ENCODE data around the gene SMIM8. TPM values are rescaled to one million over a fixed set of nuclear protein-coding genes. Genes with fewer than 3 reads are reported as not detected.

The SMIM8 gene
- polyA plus RNA-seq, 4 donors = 18.1 to 28.4 (median 20.8) TPM

DNA sequence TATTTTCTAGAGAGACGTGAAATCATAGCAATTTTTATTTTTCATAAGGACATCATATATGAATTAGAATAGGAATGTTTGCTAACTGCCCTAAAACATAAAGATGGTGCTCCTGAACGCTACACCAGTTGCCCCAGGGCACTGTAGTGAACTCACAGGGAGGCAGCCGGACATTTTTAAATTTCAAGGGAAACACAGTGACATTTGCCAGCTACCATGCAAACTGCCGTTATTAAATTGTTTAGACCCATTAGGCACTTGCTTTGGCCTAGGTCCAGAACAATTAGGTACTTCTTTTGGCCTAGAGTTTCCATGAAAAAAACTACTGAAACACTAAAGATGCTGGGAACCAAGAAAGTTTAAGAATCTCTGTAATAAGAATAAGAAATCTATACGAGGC, 60.5 kb downstream of the SMIM8 start:
- DNase-seq (ENCODE audit: low read depth in 4 of 4, low spot score in 2 of 4) = no peak

DNA sequence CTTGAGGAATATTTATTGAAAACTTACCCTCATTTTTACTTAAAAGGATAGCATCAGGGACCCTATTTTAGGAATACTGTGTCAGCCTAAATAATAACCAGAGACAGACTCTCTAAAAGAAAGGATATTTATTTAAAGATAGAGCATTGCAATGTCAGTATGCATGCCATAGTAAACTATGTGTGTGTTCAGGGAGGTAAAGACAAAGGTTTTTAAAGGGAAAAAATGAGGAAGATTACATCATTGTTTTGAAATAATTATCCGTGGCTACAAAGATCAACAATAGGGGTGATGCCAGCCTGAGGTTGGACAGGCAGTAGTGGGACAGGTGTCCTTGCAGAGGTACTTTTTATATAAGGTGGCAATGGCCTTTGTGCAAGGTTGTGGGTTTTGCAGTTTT, 61.6 kb downstream of the SMIM8 start:
- no peak for DNase-seq (ENCODE audit: low read depth in 4 of 4, low spot score in 2 of 4)

DNA sequence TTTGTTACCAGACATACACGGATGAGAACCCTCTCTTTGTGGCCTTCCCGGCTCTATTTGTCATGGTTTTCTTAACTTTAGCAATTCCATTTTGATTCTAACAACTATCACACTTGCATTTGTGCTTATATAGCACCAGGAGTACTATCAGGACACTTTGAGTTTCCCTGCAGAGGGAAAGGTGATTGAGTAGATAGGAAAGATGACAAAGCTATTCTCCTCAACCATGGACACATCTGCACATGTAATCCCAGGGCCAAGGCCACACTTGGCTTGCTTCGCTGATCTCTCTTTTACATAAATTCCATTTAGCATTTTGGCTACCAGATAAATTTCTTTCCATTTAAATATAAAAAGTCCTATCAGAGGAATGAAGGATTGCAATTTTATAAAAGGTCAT, 62.1 kb downstream of the SMIM8 start:
- no peak for DNase-seq (ENCODE audit: low read depth in 4 of 4, low spot score in 2 of 4)

DNA sequence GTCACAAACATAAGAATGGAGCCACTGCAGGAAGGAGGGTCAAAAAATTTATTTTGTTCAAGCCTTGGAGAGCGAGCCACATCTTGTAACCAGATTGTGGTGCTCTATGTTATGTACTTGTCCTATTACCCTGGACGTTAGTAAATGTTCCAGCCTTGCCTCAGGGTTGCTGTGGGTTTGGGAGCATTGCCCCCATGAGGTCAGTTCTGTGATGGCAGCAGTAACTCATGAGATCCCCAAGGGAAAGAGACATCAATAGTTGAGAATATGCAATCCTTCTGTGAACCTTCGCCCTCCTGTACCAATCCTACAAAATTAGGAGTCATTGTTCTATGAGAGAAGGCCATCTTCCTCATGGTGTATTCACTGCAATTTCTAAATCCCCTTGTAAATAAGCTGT, 68.9 kb downstream of the SMIM8 start:
- DNase-seq (ENCODE audit: low read depth in 4 of 4, low spot score in 2 of 4) = no peak

Other genes with a start within 250 kb of the SMIM8 start
- 1 to 10 TPM in 1 of 4 donors, under 1 TPM in 2, not detected in 1; 0.35 to 2.4 (median 0.42) TPM for gene CGA, start 227.5 kb upstream of the SMIM8 start, polyA plus RNA-seq (ENCODE audit: insufficient read length in 4 of 4)
- gene ZNF292, start 167.0 kb upstream of the SMIM8 start, polyA plus RNA-seq (ENCODE audit: insufficient read length in 4 of 4) = 10 to 100 TPM; 31.6 to 46.1 (median 39.4) TPM
- gene GJB7, start 6.7 kb downstream of the SMIM8 start, polyA plus RNA-seq (ENCODE audit: insufficient read length in 4 of 4) = under 1 TPM in 2 of 4 donors, not detected in 2; 0.06 to 0.09 TPM
- gene C6orf163, start 22.2 kb downstream of the SMIM8 start, polyA plus RNA-seq (ENCODE audit: insufficient read length in 4 of 4) = 1 to 10 TPM; 2.2 to 6.2 (median 4.0) TPM
- 1 to 10 TPM; 2.8 to 4.0 (median 3.5) TPM for gene CFAP206, start 85.4 kb downstream of the SMIM8 start, polyA plus RNA-seq (ENCODE audit: insufficient read length in 4 of 4)
- 10 to 100 TPM; 36.4 to 53.7 (median 43.0) TPM for gene SLC35A1, start 150.4 kb downstream of the SMIM8 start, polyA plus RNA-seq (ENCODE audit: insufficient read length in 4 of 4)

Measured in left renal cortex interstitium (tissue), 4 donors.